ENCODE data around the gene ERFE.

ERFE gene

DNA sequence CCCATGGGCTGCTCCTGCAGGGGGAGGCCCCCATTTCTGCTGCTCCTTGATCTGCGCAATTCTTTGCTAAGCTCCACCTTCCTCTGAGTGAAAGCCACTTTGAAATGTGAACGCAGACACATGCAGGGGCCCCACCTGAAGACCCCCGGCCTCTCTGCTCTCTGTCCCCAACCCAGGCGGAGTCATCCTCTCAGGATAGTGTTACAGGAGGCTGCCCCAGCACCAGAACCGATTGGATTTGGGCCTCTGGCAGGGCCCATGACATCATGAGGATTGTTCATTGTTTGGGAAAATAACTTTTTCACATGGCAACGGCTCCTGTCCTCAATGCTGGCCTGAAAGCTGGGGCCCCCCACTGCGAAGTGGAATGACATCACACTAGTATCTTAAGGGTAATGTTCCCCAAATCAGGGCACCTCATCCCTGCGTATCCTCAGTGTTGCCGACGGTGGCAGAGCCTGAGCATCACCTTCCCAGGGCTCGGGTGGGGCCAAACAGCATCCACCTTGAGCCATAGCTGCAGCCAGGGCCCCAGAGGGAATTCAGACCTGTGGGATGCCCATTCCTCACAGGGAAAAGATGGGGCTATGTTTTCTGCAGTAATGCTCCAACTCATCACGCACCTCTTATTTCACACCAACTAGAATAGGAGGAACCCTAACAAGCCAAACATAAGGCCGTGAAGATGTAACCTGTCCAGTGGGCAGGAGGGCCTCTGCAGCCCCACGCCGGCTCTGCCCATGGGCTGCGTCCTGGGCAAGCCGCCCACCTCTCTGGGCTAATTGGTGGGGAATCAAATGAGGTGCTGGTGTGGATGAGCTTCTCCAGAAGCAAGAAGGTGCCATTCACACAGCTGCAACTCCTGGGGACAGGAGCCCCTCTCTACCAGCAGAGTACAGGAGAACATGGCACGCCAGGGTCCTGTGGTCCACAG, 2.7 kb upstream of the ERFE start:
- no peak for DNase-seq (ENCODE audit: low read depth)

DNA sequence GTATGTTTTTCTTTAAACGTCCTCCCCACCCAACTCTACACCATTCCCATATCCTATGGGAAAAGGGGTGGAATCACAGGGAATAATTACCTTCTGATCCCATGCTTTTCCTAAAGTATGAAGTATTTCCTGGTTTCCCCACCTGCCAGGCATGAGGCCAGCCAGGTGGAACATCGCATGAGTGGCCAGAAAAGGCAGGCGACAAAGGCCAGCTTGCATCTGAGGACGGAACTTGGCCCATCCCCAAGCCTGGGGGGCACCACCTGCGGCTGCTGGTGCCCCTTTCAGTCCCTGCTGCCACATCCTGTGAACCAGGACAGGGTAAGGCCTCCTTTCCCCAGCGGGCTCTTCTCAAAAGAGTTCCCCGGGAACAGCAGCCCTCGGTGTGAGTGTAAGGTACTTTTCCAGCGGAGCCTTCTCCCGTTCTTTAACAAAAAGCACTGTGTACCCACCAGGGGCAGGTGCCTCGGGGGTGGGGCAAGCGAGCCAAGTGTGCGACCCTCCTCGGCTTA, 1.2 kb upstream of the ERFE start:
- DNase-seq (ENCODE audit: low read depth): no peak

DNA sequence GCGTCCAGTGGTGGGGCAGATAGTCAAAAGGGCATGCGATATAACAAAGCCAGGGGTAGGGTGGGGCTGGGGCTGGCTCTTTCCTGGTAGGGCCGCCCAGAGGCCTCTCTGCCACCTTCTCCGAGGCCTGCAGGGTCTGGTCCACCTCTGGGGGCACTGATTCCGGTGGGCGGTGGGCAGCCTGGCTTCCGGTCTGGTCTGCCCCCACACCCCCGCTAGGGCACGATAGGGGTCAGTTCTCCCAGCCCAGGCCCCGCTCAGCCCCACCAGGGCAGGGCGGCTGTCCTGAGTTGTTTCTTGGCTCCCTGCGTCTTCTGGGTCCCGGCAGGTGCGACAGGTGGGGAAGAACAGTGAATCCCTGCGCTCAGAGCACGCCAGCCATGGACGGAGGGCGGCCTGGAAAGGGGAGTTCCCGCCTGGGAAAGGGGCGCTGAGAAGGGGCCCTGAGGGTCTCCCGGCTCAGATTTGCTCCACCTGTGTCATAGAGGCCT, 707 bp upstream of the ERFE start:
- no peak for DNase-seq (ENCODE audit: low read depth)

DNA sequence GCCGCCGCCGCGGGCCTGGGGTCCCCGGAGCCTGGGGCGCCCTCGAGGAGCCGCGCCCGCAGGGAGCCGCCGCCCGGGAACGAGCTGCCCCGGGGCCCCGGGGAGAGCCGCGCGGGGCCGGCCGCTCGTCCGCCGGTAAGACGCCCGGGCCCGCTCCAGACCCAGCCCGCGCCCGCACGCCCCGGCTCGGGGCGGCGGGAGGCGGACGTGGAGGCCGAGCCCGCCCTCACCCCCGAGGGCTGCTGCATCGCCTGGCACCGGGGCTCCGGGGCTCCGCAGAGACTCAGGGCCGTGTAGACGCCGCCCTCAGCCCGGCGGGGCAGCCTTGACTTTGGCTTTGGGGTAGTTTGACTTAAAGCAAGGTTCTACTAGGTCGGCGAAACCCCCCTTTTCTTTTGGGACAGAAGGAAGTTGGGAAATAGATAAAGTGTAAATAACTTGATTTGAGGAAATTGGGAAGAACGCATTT, 335 bp downstream of the ERFE start:
- no peak for DNase-seq (ENCODE audit: low read depth)

DNA sequence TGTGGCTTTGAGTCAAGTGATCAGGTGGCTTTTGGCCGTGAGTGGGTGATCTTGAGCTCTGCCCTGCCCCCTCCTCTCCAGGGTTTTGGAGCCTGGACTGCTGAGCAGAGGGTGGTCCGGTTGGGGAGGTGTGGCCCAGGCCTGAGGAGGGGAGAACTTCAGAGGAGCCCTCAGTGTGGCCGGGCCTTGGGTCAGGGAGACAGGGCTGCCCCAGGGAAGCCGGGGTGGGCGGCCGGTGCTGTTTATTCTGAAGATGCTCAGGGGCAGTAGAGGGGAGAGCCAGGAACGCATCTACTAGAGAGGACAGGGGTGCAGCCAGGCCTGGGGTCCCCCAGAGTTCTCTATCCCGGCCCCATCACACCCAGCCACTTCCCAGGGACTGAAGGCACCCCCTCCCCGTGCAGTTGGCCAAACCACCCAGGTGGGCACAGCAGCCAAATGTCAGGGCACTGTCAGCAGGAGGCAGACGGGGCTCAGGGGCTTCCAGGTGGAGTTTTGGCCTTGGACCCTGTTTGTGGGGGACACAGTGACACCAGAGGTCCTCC, 963 bp downstream of the ERFE start:
- no peak for DNase-seq (ENCODE audit: low read depth)

DNA sequence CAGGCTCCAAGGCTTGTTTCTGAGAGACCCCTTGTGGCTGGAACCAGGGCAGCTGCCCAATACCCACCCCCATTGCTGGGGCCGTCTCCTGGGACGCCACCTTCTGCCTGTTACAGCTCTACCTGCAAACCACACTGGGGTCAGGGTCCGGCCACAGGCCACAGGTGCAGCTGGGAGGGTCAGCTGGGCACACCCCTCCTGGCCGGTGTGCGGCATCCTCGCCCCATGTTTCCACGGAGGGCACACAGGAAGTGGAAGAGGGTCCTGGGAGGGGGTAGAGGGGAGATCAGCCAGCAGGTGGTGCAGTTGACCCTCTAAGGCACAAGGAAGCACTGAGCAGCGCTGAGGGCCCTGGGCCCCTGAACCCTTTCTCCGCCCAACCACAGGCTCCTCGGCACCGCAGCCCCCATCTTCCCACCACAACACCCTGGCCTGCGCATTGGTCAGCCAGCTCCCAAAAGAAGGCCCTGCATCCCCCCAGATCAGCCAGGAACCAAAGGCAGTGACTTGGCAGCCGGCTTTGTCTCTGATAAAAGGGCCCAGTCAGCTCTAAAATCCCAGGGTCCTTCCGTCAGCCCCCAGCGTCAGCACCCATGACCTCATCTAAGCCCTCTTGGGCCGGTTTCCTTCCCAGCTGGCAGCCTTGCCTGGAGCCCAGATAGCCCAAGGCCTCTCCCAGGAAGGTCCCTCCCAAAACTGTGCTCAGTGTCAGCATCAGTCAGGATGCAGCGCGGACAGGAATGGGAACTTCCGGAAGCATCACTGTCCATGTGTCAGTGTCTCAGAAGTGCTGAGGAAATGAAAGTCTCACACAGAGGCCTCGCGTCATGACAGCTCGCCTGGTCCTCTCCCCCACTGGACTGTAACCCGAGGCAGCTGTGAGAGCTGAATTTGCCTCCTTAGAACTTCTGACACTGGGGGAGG, 1.7 kb downstream of the ERFE start:
- no peak for DNase-seq (ENCODE audit: low read depth)

DNA sequence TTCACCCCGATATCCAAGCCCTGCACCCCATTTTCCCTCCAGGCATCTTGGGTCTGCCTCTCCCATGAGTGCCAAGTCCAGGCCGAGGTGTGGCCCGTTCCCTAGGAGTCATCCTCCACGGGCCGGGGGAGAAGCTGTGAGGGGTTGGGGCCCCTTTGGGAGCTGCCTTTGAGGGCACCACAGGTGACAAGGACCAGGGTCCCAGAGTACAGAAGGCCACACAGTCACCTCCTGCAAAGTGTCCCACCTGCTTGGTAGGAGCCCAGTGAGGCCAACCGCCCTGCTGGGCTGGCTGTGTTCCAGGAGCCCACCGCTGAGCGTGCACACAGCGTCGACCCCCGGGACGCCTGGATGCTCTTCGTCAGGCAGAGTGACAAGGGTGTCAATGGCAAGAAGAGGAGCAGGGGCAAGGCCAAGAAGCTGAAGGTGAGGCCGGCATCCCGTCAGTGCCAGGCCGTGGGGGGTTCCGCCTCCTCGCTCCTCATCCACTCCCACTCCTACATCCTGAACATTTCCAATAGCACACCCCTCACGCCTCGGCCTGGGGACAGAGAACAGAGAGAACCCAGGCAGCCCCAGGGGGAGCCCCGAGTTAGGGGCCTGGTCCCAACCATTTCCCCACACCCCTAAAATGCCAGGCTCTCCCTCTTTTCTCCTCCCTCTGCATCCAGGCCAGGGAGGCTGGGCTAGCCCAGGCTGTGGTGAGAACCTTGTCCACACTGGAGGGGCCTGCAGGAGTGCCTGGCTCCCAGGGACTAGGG, 2.7 kb downstream of the ERFE start:
- no peak for DNase-seq (ENCODE audit: low read depth)

DNA sequence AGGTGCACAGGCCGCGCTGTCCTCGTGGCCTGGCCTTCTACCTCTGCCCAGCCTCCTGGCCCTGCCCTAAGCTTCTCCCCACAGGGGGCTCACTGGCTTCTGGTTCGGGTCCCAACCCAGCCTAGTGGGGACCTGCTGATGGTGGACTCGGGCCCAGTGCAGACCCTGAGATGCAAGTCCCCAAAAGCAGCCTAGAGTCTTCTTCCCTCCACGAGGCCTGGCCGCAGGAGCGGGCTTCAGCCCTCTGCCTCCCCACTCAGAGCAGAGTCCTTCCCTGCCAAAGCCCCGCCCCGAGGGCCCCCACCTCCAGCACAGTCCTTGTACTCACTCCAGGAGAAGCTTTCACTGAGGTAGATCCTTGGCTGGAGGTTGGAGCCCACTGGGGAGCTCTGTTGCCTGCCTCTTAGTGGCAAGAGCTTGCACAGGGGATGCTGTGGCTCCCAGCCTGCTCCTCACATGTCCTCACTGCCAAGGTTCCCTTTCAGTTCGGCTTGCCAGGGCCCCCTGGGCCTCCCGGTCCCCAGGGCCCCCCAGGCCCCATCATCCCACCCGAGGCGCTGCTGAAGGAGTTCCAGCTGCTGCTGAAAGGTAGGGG, 3.6 kb downstream of the ERFE start:
- DNase-seq (ENCODE audit: low read depth): no peak

DNA sequence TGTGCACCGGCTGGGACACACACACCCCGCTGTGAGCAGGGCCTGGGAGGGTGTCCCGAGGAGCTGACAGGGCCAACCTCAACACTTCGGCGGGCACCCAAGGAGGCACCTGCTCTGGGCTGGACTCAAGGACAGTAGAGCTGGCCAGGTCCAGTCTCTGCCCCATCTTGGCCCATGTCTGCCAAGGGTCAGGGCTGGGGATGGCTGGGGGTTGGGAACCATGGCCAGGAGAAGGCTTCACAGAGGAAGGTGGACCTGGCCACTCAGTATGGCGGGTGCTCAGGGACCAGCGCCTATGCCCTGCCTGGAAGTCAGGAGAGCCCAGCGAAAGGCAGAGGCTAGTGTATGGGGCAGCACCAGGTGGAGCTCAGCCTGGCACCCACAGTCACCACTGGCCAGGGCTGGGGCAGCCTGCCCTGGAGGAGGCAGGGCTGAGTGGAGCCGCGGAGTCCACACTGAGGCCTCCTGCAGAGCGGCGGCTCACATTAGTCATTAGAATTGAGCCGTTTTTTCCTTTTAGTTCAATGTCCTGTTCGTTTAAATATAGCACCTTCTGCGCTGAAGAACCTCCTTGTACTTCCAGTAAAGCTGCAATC, 4.2 kb downstream of the ERFE start:
- no peak for DNase-seq (ENCODE audit: low read depth)

DNA sequence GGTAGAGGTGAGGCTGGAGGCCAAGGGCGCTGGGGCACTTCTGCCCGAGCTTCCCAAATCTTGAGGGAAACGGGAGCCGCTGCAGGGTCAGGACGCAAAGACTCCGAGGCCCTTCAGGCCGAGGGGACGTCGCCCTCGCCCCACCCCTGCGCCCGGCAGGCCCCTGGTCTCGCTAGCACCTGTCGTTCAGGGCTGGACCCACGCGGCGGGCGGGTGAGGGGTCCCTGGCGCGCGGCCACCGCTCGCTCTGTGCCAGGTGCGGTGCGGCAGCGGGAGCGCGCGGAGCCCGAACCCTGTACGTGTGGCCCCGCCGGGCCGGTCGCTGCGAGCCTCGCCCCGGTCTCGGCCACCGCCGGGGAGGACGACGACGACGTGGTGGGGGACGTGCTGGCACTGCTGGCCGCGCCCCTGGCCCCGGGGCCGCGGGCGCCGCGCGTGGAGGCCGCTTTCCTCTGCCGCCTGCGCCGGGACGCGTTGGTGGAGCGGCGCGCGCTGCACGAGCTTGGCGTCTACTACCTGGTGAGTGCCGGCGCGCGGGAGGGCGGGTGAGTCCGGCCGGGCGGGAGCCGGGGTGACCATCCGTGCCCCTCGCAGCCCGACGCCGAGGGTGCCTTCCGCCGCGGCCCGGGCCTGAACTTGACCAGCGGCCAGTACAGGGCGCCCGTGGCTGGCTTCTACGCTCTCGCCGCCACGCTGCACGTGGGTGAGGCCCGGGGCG, 4.9 kb downstream of the ERFE start:
- no peak for DNase-seq (ENCODE audit: low read depth)

DNA sequence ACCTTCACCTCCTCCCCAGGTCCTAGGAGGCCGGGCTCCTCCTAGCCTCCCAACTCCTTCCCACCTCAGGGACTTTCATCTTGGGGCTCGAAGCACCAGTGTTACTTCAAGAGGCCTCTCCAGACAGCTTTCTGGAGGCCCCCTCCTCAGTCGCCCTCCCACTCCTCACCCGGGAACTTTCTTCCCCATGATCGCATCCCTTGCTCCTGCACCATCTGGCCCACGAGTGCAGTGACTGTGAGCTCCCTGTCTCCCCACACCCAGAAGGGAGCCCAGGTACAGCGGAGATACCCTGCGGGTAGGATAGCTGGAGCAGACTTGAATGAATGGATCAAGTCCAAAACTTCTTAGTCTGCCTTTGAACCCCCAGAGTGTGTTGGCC, 6.1 kb downstream of the ERFE start:
- no peak for DNase-seq (ENCODE audit: low read depth)

DNA sequence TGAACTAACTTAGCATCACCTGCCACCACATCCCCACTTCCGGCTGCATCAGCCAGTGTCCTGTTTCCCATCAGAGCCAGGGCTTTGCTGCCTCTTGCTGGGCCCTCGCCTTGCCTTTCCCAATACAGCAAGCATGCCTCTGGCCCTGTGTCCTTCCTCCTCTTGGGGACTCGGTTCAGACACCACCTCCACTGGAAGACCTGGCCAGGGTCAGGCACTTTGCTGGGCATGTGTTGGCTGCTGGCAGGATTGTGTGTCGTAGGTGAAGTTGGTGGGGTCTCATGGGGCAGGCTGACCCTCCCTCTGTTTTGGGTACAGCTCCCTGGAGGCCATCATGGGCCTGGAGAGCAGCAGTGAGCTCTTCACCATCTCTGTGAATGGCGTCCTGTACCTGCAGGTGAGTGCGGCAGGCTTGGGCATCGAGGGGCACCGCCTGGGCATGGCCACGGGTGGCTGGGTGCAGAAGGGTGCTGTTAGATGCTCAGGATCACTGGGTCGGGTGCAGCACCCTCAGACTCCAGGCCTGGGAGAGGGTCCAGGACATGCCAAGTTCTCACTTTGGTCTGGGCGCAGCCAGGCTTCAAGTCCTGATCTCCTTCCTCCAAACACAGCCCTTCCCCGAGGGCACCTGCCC, 6.6 kb downstream of the ERFE start:
- DNase-seq (ENCODE audit: low read depth): no peak

DNA sequence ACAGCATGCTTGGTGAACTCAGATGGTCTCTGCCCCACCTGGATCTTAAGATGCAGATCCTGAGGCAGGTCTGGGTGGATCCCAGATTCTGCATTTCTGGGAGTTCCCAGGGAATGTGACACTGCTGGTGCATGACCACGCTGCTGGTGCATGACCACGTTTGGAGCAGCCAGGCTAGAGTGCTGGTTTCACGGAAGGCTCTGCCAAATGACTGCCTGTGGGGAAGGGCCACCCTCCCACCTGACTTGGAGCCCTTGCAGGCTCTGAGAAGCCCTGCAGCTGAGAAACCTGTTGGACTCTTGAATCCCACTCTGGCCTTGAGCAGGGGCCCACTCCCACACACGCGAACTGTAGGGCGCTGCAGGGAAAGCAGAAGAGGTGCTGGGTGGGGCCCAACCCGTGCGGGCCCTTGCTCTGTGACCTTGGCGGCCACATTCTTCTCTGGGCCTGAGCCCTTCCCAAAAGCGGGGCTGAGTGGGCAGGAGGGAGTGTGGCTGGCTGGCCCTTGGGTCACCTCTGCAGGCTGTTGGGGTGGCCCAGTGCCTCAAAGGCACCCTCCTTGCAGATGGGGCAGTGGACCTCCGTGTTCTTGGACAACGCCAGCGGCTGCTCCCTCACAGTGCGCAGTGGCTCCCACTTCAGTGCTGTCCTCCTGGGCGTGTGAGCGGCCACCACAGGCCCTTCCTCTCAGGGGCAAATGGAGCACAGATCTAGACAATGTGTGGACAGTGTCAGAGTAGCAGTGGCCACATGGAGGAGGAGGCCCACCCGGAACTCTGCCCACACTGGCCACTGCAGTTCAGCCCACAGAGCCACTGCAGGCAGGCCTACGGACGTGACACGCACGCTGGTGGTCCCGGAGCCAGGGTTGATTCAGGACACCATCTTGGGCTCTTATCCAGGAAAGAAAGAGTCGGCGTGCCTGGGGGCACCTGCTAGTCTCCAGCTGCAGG, 7.9 kb downstream of the ERFE start:
- no peak for DNase-seq (ENCODE audit: low read depth)

DNA sequence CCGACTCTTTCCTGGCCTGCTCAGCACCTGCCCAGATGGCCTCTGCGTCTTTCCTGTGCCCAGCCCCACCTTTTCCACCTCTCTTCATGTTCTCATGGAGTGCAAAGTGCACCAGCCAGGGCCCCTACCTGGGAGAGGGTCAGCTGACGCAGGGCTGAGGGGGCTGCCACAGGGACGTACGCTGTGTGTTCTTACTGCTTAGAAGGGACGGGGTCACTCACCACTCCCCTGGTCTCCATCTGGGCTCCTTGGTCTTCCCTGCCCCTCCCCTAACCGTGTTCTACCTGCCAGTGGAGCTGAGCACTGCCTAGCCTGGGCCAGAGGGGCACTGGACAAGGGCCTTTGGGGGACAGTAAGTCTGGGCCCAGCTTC, 8.6 kb downstream of the ERFE start:
- DNase-seq (ENCODE audit: low read depth): no peak

DNA sequence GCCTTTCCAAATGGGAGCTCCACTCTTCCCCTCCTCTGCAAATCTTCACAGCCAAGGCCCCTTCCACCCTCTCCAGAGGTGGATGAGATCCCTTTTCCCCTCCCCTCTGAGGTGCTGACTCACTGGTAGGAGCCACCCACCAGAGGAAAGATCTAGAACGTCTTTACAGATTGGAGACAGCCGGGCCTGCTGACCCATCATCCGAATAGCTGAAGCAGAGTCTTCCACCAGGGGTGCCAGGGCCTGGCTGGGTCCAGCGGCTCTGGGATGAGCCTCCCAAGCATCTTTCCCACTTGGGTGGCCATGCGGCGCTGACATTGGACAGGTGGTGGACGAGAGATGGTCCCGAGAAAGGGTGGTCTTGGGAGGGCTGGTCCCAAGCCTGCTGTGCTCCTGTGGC, 9.0 kb downstream of the ERFE start:
- no peak for DNase-seq (ENCODE audit: low read depth)

DNA sequence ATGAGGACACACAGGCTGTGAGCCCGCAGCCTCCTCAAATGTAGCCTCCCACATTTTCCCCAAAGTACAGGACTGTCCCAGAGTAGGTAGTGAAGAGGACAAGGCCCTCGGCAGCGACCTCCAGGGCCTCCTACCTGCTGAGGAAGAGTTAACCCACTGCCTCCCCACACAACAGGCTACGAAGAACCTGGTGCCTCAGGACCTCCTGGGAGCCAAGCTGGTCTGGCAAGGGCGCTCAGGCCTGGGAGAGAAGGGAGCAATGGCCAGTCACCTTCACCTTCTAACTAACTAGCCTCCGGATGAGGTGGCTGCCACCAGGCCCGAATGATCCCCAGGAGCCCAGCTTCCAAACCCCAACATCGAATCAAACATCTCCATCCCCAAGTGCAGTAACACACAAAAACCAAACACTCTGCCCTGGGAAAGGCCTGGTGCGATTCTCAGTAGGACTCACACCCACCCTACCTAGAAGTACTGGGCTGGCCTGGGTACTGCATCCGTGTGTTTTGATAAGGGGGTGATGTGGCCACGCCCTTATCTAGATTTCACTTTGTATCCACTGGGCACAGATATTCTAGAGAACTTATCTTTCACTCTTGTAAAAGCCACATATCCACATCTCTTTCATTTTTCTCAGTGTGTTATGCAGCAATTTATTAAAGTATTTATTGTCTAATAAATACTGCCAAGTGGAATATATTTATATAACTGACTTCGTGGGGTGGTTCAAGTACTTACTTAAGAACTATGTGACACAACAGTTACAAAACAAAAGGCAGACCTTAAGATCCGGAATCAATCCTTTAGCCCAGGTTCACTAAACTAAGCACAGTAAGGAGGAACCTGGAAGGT, 9.7 kb downstream of the ERFE start:
- DNase-seq (ENCODE audit: low read depth): no peak

DNA sequence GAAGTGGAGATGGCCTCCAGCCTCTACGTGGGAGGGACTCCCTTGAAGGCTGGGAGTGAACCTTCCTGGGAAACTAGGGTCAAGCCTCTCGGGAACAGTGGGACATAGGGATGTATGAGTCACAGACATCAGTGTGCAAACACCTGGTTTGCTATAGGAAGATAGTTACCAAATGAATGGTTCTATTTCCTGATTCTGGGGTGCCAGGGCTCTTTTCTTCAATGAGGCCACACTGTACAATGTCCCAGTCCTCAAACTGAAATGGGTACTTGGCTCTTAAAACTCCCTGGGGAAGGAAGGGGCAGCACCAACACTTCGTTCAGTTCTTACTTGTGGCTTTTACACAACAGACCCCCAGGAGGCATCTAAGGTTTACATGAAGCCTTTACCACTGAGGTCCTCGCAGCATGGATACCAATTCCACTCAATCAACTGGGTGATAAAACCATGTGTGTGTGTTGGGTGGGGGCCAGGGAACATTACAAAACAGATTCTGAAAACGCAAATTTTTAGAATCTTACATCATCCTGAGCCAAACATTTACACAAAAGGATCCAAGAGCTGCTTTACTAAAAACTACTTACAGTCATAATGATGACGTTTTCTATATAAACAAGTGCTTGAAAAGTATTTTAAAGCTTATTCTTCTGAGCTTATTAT, 10.4 kb downstream of the ERFE start:
- no peak for DNase-seq (ENCODE audit: low read depth)

Measured in activated T-helper 9 cell treated with anti-CD3 and anti-CD28 coated beads, Interleukin-2, amount 50 U/mL, for 16 hours (primary cell).